K562 (cell line): ENCODE data around the gene KL. TPM values are rescaled to one million over a fixed set of nuclear protein-coding genes. Genes with fewer than 3 reads are reported as not detected.

Source experiments
- ATAC-seq: fragments of 200-7000 bp; cut with Tn5 transposase; 3 replicates; pipeline ENCODE4 v1.9.1; 2020; ENCODE audit warnings: moderate library complexity
- BruUV-seq: library from RNA; stranded (reverse); fragments of 400-500 nt; replicated peaks from 2 replicates; lab custom pipeline; 2021; lab: Mats Ljungman, UMichigan
- CTCF ChIA-PET: fragments of 300-600 bp; formaldehyde crosslinking; extraction: SDS; loops from one replicate; lab custom pipeline; 2021; ENCODE audit warnings: low intra/inter-chr PET ratio; lab: Yijun Ruan, JAX
- POLR2A ChIA-PET: fragments of 300-600, 350-650 bp; sonication (Branson Sonifier 250); formaldehyde crosslinking; extraction: SDS; loops from one replicate; lab custom pipeline; 2021; ENCODE audit warnings: antibody characterized with exemption, inconsistent platforms; lab: Yijun Ruan, JAX
- DNase-seq, 4 experiments: peaks; one replicate each; pipeline versions ENCODE4 v3.0.0 to v3.0.0-alpha.2; 2011 to 2018; ENCODE audit warnings: low spot score in 3 of 4, mixed read lengths in 3 of 4; ENCODE audit errors: extremely low read depth in 1 of 4
- FAIRE-seq: peaks from 2 replicates; lab custom pipeline; 2011; peaks lifted over from hg19 to GRCh38; lab: Jason Lieb, UNC
- H2AFZ ChIP-seq: 2 replicates; pipeline ENCODE4 v1.6.0; 2011; ENCODE audit warnings: low read depth, low read length, control low read depth, inconsistent platforms
- H3K27ac ChIP-seq: fragments of 200-600 bp; 3 replicates; pipeline ENCODE4 v1.8.0; 2011; ENCODE audit warnings: low read depth, mild to moderate bottlenecking, control low read depth, inconsistent platforms, low read length, moderate library complexity, mixed read lengths; ENCODE audit errors: extremely low read depth
- H3K27me3 ChIP-seq, 2 experiments: fragments of 300-600 bp in 1 of 2; 2 replicates in 1 of 2; 3 replicates in 1 of 2; pipeline versions ENCODE4 v1.6.0 to v1.8.0; 2011; ENCODE audit warnings: inconsistent platforms in 2 of 2, low read length in 2 of 2, mild to moderate bottlenecking in 1 of 2, mixed read lengths in 1 of 2, moderate library complexity in 1 of 2; ENCODE audit not compliant: control insufficient read depth in 2 of 2, insufficient read depth in 2 of 2
- H3K36me3 ChIP-seq: fragments of 300-600 bp; 3 replicates; pipeline ENCODE4 v1.8.0; 2011; ENCODE audit warnings: mild to moderate bottlenecking, low read length, inconsistent platforms; ENCODE audit not compliant: control insufficient read depth, insufficient read depth
- H3K4me1 ChIP-seq, 2 experiments: fragments of 200-600 bp in 1 of 2; replicated peaks in 1 of 2; 2 replicates in 1 of 2; 3 replicates in 1 of 2; pipeline versions ENCODE4 v1.5.1 to v1.8.0; 2011; ENCODE audit warnings: inconsistent platforms in 2 of 2, low read length in 2 of 2, mild to moderate bottlenecking in 1 of 2, mixed read lengths in 1 of 2, moderate library complexity in 1 of 2; ENCODE audit not compliant: control insufficient read depth in 2 of 2, insufficient read depth in 2 of 2
- H3K4me2 ChIP-seq: 2 replicates; pipeline ENCODE4 v1.6.1; 2011; ENCODE audit warnings: low read length, control low read depth, inconsistent platforms, mixed read lengths; ENCODE audit not compliant: insufficient read depth
- H3K4me3 ChIP-seq: fragments of 200-600 bp; sonication (generic), shearing (Covaris generic); 2 replicates; pipeline ENCODE4 v1.5.1; 2016; ENCODE audit warnings: control low read depth, inconsistent platforms
- H3K79me2 ChIP-seq: fragments of 200-600 bp; 3 replicates; pipeline ENCODE4 v1.8.0; 2011; ENCODE audit warnings: low read length, inconsistent platforms; ENCODE audit not compliant: control insufficient read depth, insufficient read depth
- H3K9ac ChIP-seq, 2 experiments: 2 replicates each; pipeline versions ENCODE4 v1.6.0 to v1.6.1; 2011; ENCODE audit warnings: low read depth in 2 of 2, low read length in 2 of 2, control low read depth in 1 of 2, inconsistent platforms in 1 of 2, mild to moderate bottlenecking in 1 of 2, mixed read lengths in 1 of 2; ENCODE audit not compliant: insufficient read depth in 1 of 2
- H3K9me1 ChIP-seq: one replicate; pipeline ENCODE4 v1.6.0; 2011; ENCODE audit warnings: inconsistent platforms, mild to moderate bottlenecking, low read length, moderate library complexity; ENCODE audit not compliant: control insufficient read depth, insufficient read depth
- H3K9me3 ChIP-seq: replicated peaks from 2 replicates; pipeline ENCODE4 v1.5.1; 2011; ENCODE audit warnings: low read depth, low read length, inconsistent platforms; ENCODE audit not compliant: control insufficient read depth, insufficient read depth
- H4K20me1 ChIP-seq: replicated peaks from 2 replicates; pipeline ENCODE4 v1.6.1; 2011; ENCODE audit warnings: low read length, inconsistent platforms, mixed read lengths; ENCODE audit not compliant: control insufficient read depth, insufficient read depth
- BCOR ChIP-seq: fragments of 450-650 bp; IDR thresholded peaks from 2 replicates; pipeline ENCODE4 v1.6.1; 2016
- E2F8 ChIP-seq: fragments of 450-650 bp; IDR thresholded peaks from 2 replicates; pipeline ENCODE4 v1.7.1; 2018; ENCODE audit warnings: mild to moderate bottlenecking, low read depth; ENCODE audit not compliant: partially characterized antibody
- ETS1 ChIP-seq: conservative IDR thresholded peaks from 2 replicates; pipeline ENCODE4 v1.6.1; 2011; ENCODE audit warnings: low read depth, mild to moderate bottlenecking, low read length; ENCODE audit not compliant: control insufficient read depth
- ETV5 ChIP-seq: sonication (generic); formaldehyde crosslinking; IDR thresholded peaks from 2 replicates; pipeline ENCODE4 v1.4.0; 2020; ENCODE audit warnings: low read depth, mild to moderate bottlenecking, missing genetic modification reagents
- HNRNPH1 ChIP-seq: fragments of 200-400 bp; formaldehyde crosslinking; optimal IDR thresholded peaks from 2 replicates; pipeline ENCODE3; 2017; ENCODE audit warnings: low read depth, mild to moderate bottlenecking, low read length, moderate library complexity
- KAT8 ChIP-seq: fragments of 450-650 bp; IDR thresholded peaks from 2 replicates; pipeline ENCODE4 v1.6.1; 2016; ENCODE audit warnings: low read depth, mild to moderate bottlenecking
- MAFF ChIP-seq: IDR thresholded peaks from 2 replicates; pipeline ENCODE4 v1.6.1; 2012; ENCODE audit warnings: low read length, improper control_type of control experiment
- MTA3 ChIP-seq: fragments of 450-650 bp; formaldehyde crosslinking; IDR thresholded peaks from 2 replicates; pipeline ENCODE4 v1.6.1; 2017; ENCODE audit warnings: mild to moderate bottlenecking, borderline replicate concordance
- NR2C1 ChIP-seq, 2 experiments: fragments of 450-650 bp; IDR thresholded peaks; 2 replicates each; pipeline ENCODE4 v1.6.1; 2017; ENCODE audit warnings: mild to moderate bottlenecking in 2 of 2, antibody characterized with exemption in 1 of 2, inconsistent platforms in 1 of 2, missing compliant biosample characterization in 1 of 2, missing genetic modification characterization in 1 of 2
- OTX1 ChIP-seq: fragments of 450-650 bp; formaldehyde crosslinking; IDR thresholded peaks from 2 replicates; pipeline ENCODE4 v1.4.0; 2022; ENCODE audit warnings: mild to moderate bottlenecking
- PURB ChIP-seq: sonication (generic); formaldehyde crosslinking; IDR thresholded peaks from 2 replicates; pipeline ENCODE4 v1.9.0; 2021; ENCODE audit warnings: low read depth, mild to moderate bottlenecking, missing genetic modification reagents
- RBM25 ChIP-seq: fragments of 200-400 bp; formaldehyde crosslinking; IDR thresholded peaks from 2 replicates; pipeline ENCODE4 v1.6.1; 2018; ENCODE audit warnings: low read length, low read depth, moderate library complexity; ENCODE audit not compliant: severe bottlenecking
- SETDB1 ChIP-seq: IDR thresholded peaks from one replicate; pipeline ENCODE4 v1.6.1; 2012; ENCODE audit warnings: low read length, control low read depth, inconsistent platforms
- XRCC5 ChIP-seq: fragments of 200-400 bp; formaldehyde crosslinking; IDR thresholded peaks from 2 replicates; pipeline ENCODE4 v1.6.1; 2017; ENCODE audit warnings: low read depth, mild to moderate bottlenecking, low read length
- ZNF121 ChIP-seq: sonication (generic); formaldehyde crosslinking; conservative IDR thresholded peaks from 2 replicates; pipeline ENCODE4 v1.8.0; 2022; ENCODE audit warnings: missing genetic modification reagents
- WGBS: fragments of 100-300 bp; shearing (Covaris generic); methylation state at CpG from one replicate; pipeline ENCODE4 v1.1.6; 2016; ENCODE audit warnings: low coverage, mixed read lengths; ENCODE audit not compliant: insufficient coverage; ENCODE audit errors: missing lambda C conversion rate; 5-methylcytosine and 5-hydroxymethylcytosine counted together
- in situ Hi-C: fragments of 300-500 bp; cut with MboI; formaldehyde crosslinking; loops from 4 replicates; pipeline ENCODE4 v1.15.0; 2018; ENCODE audit warnings: inconsistent platforms, mixed read lengths
- intact Hi-C: fragments of 100-400 bp; cut with micrococcal nuclease; formaldehyde crosslinking; loops from 2 replicates; pipeline ENCODE4 v1.14.2; 2022
- polyA plus RNA-seq, 8 experiments: library from polyadenylated mRNA; depleted of rRNA in 4 of 8; stranded (reverse) in 5 of 8; unstranded in 3 of 8; fragments of >200 nt; fragmentation: Nextera tagmentation in 2 of 8; fragmentation: Illumina TruSeq in 1 of 8; extraction: Ambion mirVana in 2 of 8; extraction: Trizol in 1 of 8; gene quantifications; 2 replicates each; pipeline versions ENCODE4 v1.2.1 to v1.2.3, GENCODE V29; 2011 to 2014; ENCODE audit warnings: inconsistent platforms in 1 of 8, missing spikeins in 1 of 8
- total RNA-seq, 7 experiments: library from RNA; depleted of rRNA in 6 of 7; stranded (reverse); fragments of >200 nt in 6 of 7; fragmentation: Illumina TruSeq in 2 of 7; extraction: Trizol in 2 of 7; gene quantifications; 2 replicates each; pipeline versions ENCODE4 v1.2.1 to v1.2.3, GENCODE V29; 2011 to 2021; ENCODE audit warnings: low replicate concordance in 1 of 7

Gene KL
- total and polyA plus RNA-seq, 9 of the 15 experiments (the other 6 are each of a cell fraction or from before 2014, with no cell fraction given) = not detected

GRCh38 chr13:33083054-33083453, 66.8 kb downstream of the KL start:
- Histone ChIP-seq H2AFZ (no peak overlapping the region), H3K27ac (no peak overlapping the region), H3K36me3 (no peaks in the 10 kb centered on the region), H3K9me1 (no peaks in the 10 kb centered on the region), H3K9me3 (no peaks in the 10 kb centered on the region), H3K79me2 (no peaks in the 10 kb centered on the region), H3K4me2 (no peak overlapping the region), H3K9ac (no peak overlapping the region), H3K4me3 (no peak overlapping the region), H3K4me1 (no peaks in the 10 kb centered on the region), H3K27me3 (peaks cover 0 to 5% of the 10 kb centered on the region in 2 experiments; a peak in 1 of 5 replicates), H4K20me1 (no peaks in the 10 kb centered on the region)
- DNase-seq = no peak
- WGBS = 0% methylated on average over 1 of the region's 1 CpG
- TF ChIP-seq SETDB1 (no peak), MAFF (no peak), RBM25 (peak; percentile 5), ETV5 (no peak), ZNF121 (CRISPR knock-in tag) (peak; percentile 41)
- CTCF ChIA-PET = no interaction called here
- POLR2A ChIA-PET = no interaction called here
- ATAC-seq = no peak
- in situ Hi-C loops = no loop called here
- FAIRE-seq = no peak
- no TSS peak for BruUV-seq
- intact Hi-C loops = no loop called here

- POLR2A ChIA-PET = no interaction called here
- Histone ChIP-seq H3K4me3 (no peak overlapping the region), H3K9ac (no peak overlapping the region), H3K79me2 (no peaks in the 10 kb centered on the region), H4K20me1 (no peaks in the 10 kb centered on the region), H3K27ac (no peak overlapping the region), H2AFZ (no peak overlapping the region), H3K9me3 (no peaks in the 10 kb centered on the region), H3K9me1 (no peaks in the 10 kb centered on the region), H3K4me1 (no peaks in the 10 kb centered on the region), H3K27me3 (peaks cover 0 to 5% of the 10 kb centered on the region in 2 experiments; a peak in 1 of 5 replicates), H3K4me2 (no peak overlapping the region), H3K36me3 (no peaks in the 10 kb centered on the region)
- in situ Hi-C loops (no loop called here), intact Hi-C loops (no loop called here)
- FAIRE-seq = no peak
- BruUV-seq = no TSS peak
- CTCF ChIA-PET = no interaction called here
- no peak for ATAC-seq
- WGBS = 0% methylated on average over 8 of the region's 9 CpGs
- DNase-seq = no peak
- TF ChIP-seq NR2C1 (IDR thresholded peaks at IDR 0.05) (no peak), NR2C1 (tag; IDR thresholded peaks at IDR 0.05) (no peak), PURB (no peak), MTA3 (no peak), OTX1 (no peak), BCOR (no peak), ETS1 (no peak), E2F8 (no peak), KAT8 (no peak), XRCC5 (no peak), HNRNPH1 (no peak)
Observed at GRCh38 chr13:33087091-33087490, 70.9 kb downstream of the KL start.
